Ammon's horn (tissue), 1 donor: ENCODE measurements around the gene CRB1.
"Not testable (repeated sequence)": the region's sequence is repeated elsewhere in the genome, so short reads cannot be mapped to it uniquely, and the experiment has no call there.

Source experiments
- DNase-seq: peaks from one replicate; pipeline ENCODE4 v3.0.0-alpha.2; 2016; ENCODE audit warnings: low spot score

Gene CRB1

GRCh38 chr1:197463142-197463541, 195.1 kb downstream of the CRB1 start:
- no peak for DNase-seq

GRCh38 chr1:197464044-197464443, 196.0 kb downstream of the CRB1 start:
- peak; percentile 79 for DNase-seq

DNA sequence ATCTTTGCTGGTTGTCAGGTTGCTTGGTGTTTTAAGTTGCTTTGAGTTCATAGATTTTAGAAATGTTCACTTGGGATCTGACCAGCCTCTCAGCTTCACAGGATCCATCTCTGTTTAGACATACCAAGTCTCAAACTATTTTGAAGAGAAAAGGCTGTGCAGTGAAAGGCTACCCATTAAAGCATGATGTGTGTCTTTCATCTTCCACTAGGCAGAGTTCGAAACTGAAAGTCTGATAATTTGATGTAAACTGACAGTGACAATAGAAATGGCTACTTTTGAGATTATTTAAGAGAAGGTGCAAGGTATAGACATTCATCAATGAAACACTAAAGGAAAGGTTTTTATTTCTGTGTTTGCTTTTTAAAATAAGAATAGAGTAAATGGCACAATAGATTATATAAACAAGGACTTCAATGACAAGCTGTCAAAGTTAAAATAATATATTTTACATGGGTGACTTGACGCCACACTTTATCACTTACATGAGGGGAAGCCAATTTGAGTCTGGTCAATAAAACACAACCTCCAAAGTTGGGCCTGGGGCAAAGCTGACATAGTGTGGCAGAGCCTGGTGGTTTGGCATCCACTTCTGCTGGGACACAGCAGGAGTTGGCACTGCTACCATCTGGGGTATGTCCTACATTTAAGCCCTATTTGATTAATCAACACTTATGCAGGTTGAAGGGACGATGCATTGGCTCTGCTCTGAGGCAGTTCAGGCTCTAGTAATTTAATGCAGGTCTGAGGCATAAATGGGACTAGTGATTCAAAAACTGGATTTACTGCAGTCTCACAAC, 197.7 kb downstream of the CRB1 start:
- DNase-seq = no peak

GRCh38 chr1:197466813-197467212, 198.8 kb downstream of the CRB1 start:
- DNase-seq = no peak

DNA sequence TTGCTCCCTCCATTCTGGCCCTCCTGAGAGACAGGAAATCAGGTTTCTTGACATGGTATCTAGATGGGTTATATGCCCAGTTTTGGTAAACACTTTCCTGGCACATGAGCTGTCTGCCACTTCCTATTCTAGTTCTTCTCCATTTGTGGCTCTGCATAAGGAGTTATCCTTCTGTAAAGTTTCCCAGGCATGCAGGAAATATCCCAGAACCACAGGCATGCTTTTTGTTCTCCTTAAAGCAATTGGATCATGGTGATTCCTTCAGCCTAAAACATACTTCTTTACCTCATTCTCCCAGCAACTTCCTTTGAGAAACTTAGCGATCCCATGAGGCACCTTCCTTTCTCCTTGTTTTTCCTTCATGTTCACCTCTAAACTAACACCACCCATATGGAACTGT, 199.8 kb downstream of the CRB1 start:
- DNase-seq = no peak

GRCh38 chr1:197468543-197469175, 200.6 kb downstream of the CRB1 start:
- DNase-seq = no peak

- DNase-seq = no peak
Measured at GRCh38 chr1:197469620-197470210, 201.7 kb downstream of the CRB1 start.

DNA sequence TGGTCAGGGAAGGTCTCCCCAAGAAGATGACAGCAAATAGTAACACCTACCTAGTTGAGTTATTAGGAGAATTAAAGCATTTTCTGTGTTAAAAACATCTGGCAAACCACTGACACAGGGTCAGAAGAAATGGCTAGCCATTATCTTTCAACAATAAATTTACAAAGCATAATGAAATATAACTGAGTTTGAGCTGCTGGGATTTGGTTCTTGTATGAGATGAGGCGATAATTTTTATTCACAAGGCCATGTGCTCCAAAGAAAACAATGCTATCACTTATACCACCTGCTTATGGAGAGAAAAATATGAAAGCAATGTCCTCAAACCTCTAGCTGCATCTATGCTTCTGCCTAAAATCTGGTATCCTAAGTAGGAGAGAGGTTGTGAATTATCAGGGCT, 202.3 kb downstream of the CRB1 start:
- no peak for DNase-seq

DNA sequence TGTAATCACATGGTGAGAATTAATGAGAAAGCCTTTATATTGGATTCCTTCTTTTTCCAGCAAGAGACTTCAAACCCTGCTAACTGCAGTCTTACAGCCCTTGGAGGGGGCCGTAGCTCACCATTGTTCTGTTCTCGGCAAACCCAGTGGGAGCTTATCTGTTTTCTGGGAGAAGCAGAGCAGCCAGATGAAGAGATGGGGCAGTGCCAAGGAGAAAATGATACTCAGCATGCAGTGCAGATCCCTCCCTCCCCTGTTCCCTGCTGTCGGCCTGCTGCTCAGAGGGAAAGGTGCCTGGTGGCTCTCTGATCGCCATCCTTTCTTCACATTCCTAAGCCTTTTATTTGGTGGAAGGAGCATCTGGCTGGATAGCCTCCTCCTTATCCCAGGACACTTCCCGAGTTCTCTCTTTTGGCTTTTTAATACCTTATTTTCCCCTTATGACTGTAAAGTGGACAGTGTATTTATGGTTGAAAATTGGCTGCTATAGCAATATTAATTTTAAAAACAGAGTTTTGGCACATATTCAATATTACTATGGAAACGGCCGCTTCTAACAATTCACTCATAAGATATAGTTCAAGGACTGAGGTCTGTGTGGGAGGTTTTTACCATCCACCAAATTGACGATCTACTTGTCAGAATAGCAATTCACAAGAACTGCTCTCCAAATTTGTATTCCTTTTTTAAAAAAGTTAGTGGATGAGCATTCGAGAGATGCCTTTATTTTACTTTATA, 203.4 kb downstream of the CRB1 start:
- peak; percentile 64 for DNase-seq

DNA sequence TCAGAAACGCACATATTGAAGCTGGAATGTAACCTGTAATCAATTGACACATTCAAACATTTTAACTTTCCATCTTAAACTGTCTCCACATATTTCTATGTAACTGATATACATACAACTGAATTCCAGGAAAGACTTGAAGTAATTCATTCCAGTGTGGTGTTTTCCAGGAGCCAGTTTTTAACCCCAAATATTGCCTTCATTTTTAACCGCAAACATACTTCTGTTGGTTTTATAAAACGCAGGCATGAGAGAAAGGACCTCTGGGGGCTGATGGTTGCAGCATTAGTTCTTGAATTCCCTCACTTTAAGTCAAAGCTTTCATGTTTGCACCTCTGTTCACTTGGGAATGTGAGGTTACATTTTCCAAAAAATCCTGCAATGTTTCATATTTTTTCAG, 204.1 kb downstream of the CRB1 start:
- DNase-seq = no peak

- no peak for DNase-seq
Measured at GRCh38 chr1:197480446-197480845, 212.4 kb downstream of the CRB1 start.

- no peak for DNase-seq
Measured at GRCh38 chr1:197481101-197481500, 213.0 kb downstream of the CRB1 start.

DNA sequence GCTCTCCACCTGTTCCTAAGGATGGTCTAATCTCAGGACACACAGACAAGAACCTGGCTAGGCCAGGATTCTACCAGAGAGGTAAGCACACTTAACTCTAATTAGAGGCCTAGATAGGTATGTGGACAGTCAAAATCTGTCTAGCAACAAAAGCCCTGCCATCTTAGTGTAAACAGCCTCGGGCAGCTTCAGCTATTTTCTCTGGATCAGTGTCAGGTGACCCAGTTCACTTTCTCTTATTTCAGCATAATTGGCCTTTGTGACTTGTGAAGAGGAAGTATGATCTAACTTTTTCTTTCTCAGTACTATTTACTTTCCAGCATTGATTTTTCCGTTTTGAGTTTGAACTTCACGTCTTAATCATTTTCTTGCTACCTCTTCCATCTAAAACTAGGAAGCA, 217.7 kb downstream of the CRB1 start:
- DNase-seq = no peak

GRCh38 chr1:197486946-197487345, 218.9 kb downstream of the CRB1 start:
- DNase-seq = no peak

DNA sequence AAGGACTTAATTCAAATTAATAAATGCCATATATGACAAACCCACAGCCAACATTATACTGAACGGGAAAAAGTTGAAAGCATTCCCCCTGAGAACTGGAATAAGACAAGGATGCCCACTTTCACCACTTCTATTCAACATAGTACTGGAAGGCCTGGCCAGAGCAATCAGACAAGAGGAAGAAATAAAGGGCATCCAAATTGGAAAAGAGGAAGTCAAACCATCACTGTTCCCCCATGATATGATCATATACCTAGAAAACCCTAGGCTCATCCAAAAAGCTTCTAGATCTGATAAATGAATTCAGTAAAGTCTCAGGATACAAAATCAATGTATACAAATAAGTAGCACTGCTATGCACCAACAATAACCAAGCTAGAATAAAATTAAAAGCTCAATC, 223.5 kb downstream of the CRB1 start:
- not testable (repeated sequence) for DNase-seq

GRCh38 chr1:197496722-197497121, 228.7 kb downstream of the CRB1 start:
- no peak for DNase-seq

DNA sequence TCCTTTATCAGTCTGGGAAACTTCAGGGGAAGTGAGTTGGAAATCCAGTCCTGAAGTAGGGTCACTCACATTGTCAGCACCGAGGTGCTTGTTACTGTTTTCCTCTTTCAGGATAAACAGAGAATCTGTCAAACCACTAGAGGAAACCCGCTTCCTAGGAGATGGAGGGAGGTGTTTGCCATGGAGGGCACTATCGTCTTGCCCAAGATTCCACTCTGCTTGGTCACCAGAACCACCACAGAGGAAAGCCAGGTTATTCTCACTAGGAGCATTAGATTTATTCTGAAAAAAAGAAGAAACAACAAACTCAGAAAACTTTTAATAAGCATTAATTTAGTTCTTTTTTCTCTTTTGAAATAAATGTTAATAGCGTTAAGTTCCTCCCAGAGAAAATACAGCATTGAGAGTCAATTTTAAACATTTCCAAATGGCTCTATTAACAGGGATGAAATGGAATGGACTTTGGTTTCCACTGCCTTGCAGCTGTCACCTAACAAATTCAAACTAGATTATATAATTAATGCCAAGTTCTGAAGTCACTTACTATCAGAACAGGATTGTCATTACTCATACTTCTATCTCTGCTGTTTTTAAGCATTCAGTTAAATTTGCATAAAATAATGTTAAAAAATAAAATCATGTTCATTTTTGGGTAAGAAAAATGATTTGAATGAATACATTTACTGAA, 242.8 kb downstream of the CRB1 start:
- DNase-seq = no peak

DNA sequence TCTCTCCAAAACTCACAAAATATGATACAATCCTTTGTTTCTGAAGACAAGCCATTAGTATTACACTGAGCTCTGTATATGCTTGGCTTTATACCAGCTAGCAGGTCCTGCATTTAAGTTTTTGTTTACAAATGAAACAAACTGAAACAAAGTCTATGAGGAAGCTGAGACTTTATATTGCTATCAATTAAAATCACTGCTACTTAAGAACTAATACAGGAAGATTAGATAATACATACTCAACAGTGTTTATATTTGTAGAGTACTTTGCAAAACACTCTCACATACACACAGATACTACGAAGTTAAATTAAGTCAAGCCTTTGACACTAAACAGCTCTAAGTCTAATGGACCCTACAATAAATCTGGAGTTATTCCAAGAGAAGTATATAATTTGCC, 247.4 kb downstream of the CRB1 start:
- no peak for DNase-seq

GRCh38 chr1:197519741-197520334, 251.8 kb downstream of the CRB1 start:
- DNase-seq = no peak

- peak; percentile 9 for DNase-seq
Measured at GRCh38 chr1:197521118-197521739, 253.2 kb downstream of the CRB1 start.

DNA sequence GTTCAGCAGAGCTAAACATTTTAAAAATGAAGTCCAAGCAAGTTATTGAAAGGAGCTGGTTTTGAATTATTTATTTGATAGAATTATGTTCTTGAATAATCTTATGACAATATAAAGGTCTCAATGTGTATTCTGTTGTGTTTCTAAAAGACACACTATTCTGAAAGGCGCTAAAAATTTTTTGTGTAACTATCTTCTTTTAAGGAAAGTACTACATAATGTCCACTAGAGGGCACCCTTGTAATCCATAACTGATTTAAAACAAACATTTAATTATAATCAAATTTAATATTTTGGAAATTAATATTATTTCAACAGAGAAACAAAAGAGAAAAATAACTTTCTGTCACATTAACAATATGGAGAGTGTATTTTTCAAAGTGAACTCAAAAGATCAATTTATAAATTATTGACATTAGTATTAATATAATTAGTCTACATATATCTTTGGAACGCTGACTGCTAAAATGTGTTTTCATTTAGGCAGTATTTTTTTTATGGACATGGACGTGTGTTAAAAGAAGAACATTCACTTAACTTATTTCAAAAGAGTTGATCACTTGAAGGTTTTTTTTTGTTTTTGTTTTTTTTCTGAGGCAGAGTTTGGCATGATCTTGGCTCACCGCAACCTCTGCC, 258.8 kb downstream of the CRB1 start:
- DNase-seq = peak; percentile 17
